Upper lobe of left lung (tissue), 6 donors: ENCODE results near the gene STAC3. TPM values are rescaled to one million over a fixed set of nuclear protein-coding genes. Genes with fewer than 3 reads are reported as not detected.
"Not testable (repeated sequence)": the region's sequence is repeated elsewhere in the genome, so short reads cannot be mapped to it uniquely, and the experiment has no call there.

ENCODE experiments used
- ATAC-seq, 2 donors: fragments of 200-7000 bp; cut with Tn5 transposase; one replicate each; pipeline ENCODE4 v1.9.1; 2022; ENCODE audit warnings: mild to moderate bottlenecking in 2 of 2, moderate library complexity in 2 of 2; ENCODE audit not compliant: low FRiP score in 2 of 2
- DNase-seq, 2 donors: peaks; one replicate each; pipeline ENCODE4 v3.0.0-alpha.2; 2019 to 2020
- H3K27ac ChIP-seq, 4 donors: fragments of 200-600 bp; sonication (generic); one replicate each; pipeline ENCODE4 v1.5.1; 2016 to 2019
- H3K27me3 ChIP-seq, 4 donors: fragments of 200-600 bp; sonication (generic); one replicate each; pipeline ENCODE4 v1.5.1; 2017 to 2019
- H3K36me3 ChIP-seq, 4 donors: fragments of 200-600 bp; sonication (generic); one replicate each; pipeline ENCODE4 v1.5.1; 2016 to 2019
- H3K4me1 ChIP-seq, 4 donors: fragments of 200-600 bp; sonication (generic); one replicate each; pipeline ENCODE4 v1.5.1; 2018 to 2019
- H3K4me3 ChIP-seq, 4 donors: fragments of 200-600 bp; sonication (generic); one replicate each; pipeline ENCODE4 v1.5.1; 2017 to 2019; ENCODE audit warnings: mild to moderate bottlenecking in 2 of 4, moderate library complexity in 1 of 4
- H3K9me3 ChIP-seq, 4 donors: fragments of 200-600 bp; sonication (generic); one replicate each; pipeline ENCODE4 v1.5.1; 2018 to 2019
- CTCF ChIP-seq, 6 experiments: fragments of 450-650 bp in 4 of 6; fragments of 200-600 bp in 2 of 6; sonication (generic) in 2 of 6; IDR thresholded peaks; one replicate each; pipeline ENCODE4 v1.5.1; 2016 to 2019; ENCODE audit warnings: antibody characterized with exemption in 6 of 6
- EP300 ChIP-seq, 4 donors: sonication (generic); formaldehyde crosslinking; IDR thresholded peaks; one replicate each; pipeline ENCODE4 v1.5.1; 2017; ENCODE audit warnings: antibody characterized with exemption in 4 of 4, control low read depth in 2 of 4
- POLR2A ChIP-seq, 4 donors: fragments of 450-650 bp; IDR thresholded peaks; one replicate each; pipeline ENCODE4 v1.5.1; 2016 to 2017; ENCODE audit warnings: antibody characterized with exemption in 4 of 4, mild to moderate bottlenecking in 2 of 4
- POLR2AphosphoS5 ChIP-seq, 2 donors: sonication (generic); formaldehyde crosslinking; IDR thresholded peaks; one replicate each; pipeline ENCODE4 v1.5.1; 2017; ENCODE audit warnings: antibody characterized with exemption in 2 of 2
- WGBS, 2 donors: methylation state at CpG; one replicate each; pipeline ENCODE4 v1.1.5; 2017 to 2018; 5-methylcytosine and 5-hydroxymethylcytosine counted together
- total RNA-seq, 6 donors: library from RNA; depleted of rRNA in 4 of 6; stranded (reverse); fragments of >200 nt in 4 of 6; gene quantifications; one replicate each; pipeline versions ENCODE4 v1.1.0 to v1.2.1, GENCODE V29; 2016 to 2021
- donor health status: DM: no; HTN: no; CAD: no; lungs with moderate emphysema.
- donor health status: DM: no; HTN: yes; CAD: no; lungs with severe emphysema.

STAC3 gene
- total RNA-seq, 6 donors from 2014 or later, result 4.3 to 10.5 (median 5.6) TPM

- Histone ChIP-seq H3K36me3 (peaks cover 10 to 86% (median 44%) of the 10 kb centered on the region in 4 donors), H3K4me1 (peaks cover 0 to 10% (median 0%) of the 10 kb centered on the region in 4 donors)
Observed at GRCh38 chr12:57278465-57279381, 27.7 kb upstream of the STAC3 start.

GRCh38 chr12:57276935-57277563 lies 26.1 kb upstream of the STAC3 start:
- TF ChIP-seq POLR2AphosphoS5 (IDR thresholded peaks at IDR 0.05) (no peak), CTCF (IDR thresholded peaks at IDR 0.05) (no peak), EP300 (IDR thresholded peaks at IDR 0.05) (no peak), POLR2A (IDR thresholded peaks at IDR 0.05) (no peak)
- DNase-seq, result no peak
- Histone ChIP-seq H3K4me3 (no peak overlapping the region), H3K27ac (no peak overlapping the region), H3K27me3 (no peaks in the 10 kb centered on the region), H3K36me3 (peaks cover 12 to 86% (median 36%) of the 10 kb centered on the region in 4 donors), H3K9me3 (no peaks in the 10 kb centered on the region), H3K4me1 (peaks cover 0 to 10% (median 0%) of the 10 kb centered on the region in 4 donors)
- WGBS, 2 donors, result 76 to 83% methylated on average over 4 of the region's 4 CpGs
- no peak for ATAC-seq

More at GRCh38 chr12:57278465-57279381, 27.7 kb upstream of the STAC3 start:
- Histone ChIP-seq H3K27me3 (no peaks in the 10 kb centered on the region), H3K4me3 (no peak overlapping the region), H3K9me3 (no peaks in the 10 kb centered on the region), H3K27ac (no peak overlapping the region)
- peak in 1 of 2 donors; percentile 50 for DNase-seq
- no peak for ATAC-seq
- no peak for TF ChIP-seq POLR2AphosphoS5 (IDR thresholded peaks at IDR 0.05)
- 92 to 95% methylated on average over 15 of the region's 15 CpGs for WGBS, 2 donors

GRCh38 chr12:57276233-57276632 lies 25.2 kb upstream of the STAC3 start:
- ATAC-seq, H3K9me3 ChIP-seq, DNase-seq, H3K27ac ChIP-seq, H3K4me3 ChIP-seq, H3K4me1 ChIP-seq, H3K27me3 ChIP-seq: not testable (repeated sequence)
- 95 to 99% methylated on average over 6 of the region's 6 CpGs for WGBS, 2 donors
- H3K36me3 ChIP-seq, result peaks cover 12 to 83% (median 38%) of the 10 kb centered on the region in 4 donors

DNA sequence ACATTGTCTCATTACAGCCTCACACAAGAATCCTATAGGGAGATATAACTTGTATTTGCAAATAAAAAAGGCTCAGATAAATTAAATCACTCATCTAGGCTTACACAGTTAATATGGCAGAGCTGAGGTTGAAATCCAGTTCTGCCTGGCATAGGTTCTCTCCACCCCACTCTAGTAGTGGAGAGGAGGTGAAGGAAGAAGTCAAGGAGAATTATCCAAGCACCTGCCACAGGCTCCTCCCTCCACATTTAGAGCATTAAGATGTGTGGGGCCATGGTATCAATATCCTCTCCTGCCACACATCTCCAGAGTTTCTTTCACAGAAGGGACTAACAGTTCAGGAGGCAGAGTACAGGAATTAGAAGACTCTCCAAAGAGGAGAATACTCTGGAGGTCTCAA lies 22.5 kb upstream of the STAC3 start:
- Histone ChIP-seq H3K27ac (no peak overlapping the region), H3K36me3 (peaks cover 15 to 81% (median 38%) of the 10 kb centered on the region in 4 donors), H3K9me3 (no peaks in the 10 kb centered on the region), H3K4me1 (no peaks in the 10 kb centered on the region), H3K4me3 (no peak overlapping the region), H3K27me3 (no peaks in the 10 kb centered on the region)
- ATAC-seq (no peak), DNase-seq (no peak)
- TF ChIP-seq POLR2AphosphoS5 (IDR thresholded peaks at IDR 0.05), result no peak

- Histone ChIP-seq H3K9me3 (no peaks in the 10 kb centered on the region), H3K4me3 (no peak overlapping the region), H3K27ac (no peak overlapping the region), H3K4me1 (no peaks in the 10 kb centered on the region), H3K27me3 (no peaks in the 10 kb centered on the region), H3K36me3 (peaks cover 15 to 81% (median 43%) of the 10 kb centered on the region in 4 donors)
- TF ChIP-seq POLR2AphosphoS5 (IDR thresholded peaks at IDR 0.05) (no peak), POLR2A (IDR thresholded peaks at IDR 0.05) (no peak), CTCF (IDR thresholded peaks at IDR 0.05) (no peak), EP300 (IDR thresholded peaks at IDR 0.05) (no peak)
- WGBS, 2 donors, result 59 to 77% methylated on average over 4 to 7 of the region's 7 CpGs
- DNase-seq, result no peak
- ATAC-seq, result no peak
Observed at GRCh38 chr12:57272337-57273151, 21.6 kb upstream of the STAC3 start.

GRCh38 chr12:57270966-57271470 lies 20.0 kb upstream of the STAC3 start:
- Histone ChIP-seq H3K27me3 (no peaks in the 10 kb centered on the region), H3K9me3 (no peaks in the 10 kb centered on the region), H3K4me1 (no peaks in the 10 kb centered on the region), H3K36me3 (peaks cover 15 to 81% (median 52%) of the 10 kb centered on the region in 4 donors), H3K27ac (no peak overlapping the region), H3K4me3 (no peak overlapping the region)
- no peak for TF ChIP-seq POLR2A (IDR thresholded peaks at IDR 0.05)
- TF ChIP-seq CTCF (IDR thresholded peaks at IDR 0.05), result no peak
- TF ChIP-seq POLR2AphosphoS5 (IDR thresholded peaks at IDR 0.05), result no peak
- TF ChIP-seq EP300 (IDR thresholded peaks at IDR 0.05), result no peak
- no peak for ATAC-seq
- WGBS, 2 donors, result 85 to 100% methylated on average over 1 of the region's 1 CpG
- DNase-seq, result no peak
